K562 (cell line): ENCODE measurements around the gene KCNIP2. TPM values are rescaled to one million over a fixed set of nuclear protein-coding genes. Genes with fewer than 3 reads are reported as not detected.
A peak's percentile ranks its signal among the peaks of the same experiment; 100 is the strongest.

Experiments
- ARNT ChIP-seq, 2 experiments: fragments of 450-650 bp; IDR thresholded peaks; 2 replicates each; pipeline ENCODE4 v1.6.1; 2016; ENCODE audit warnings: mild to moderate bottlenecking in 1 of 2
- CEBPG ChIP-seq, 3 experiments: fragments of 200-800 bp in 1 of 3; sonication (Bioruptor generic) in 1 of 3; sonication (generic) in 1 of 3; formaldehyde crosslinking in 1 of 3; IDR thresholded peaks in 2 of 3; conservative IDR thresholded peaks in 1 of 3; 2 replicates each; pipeline versions ENCODE4 v1.6.1 to v1.8.0; 2016 to 2022; ENCODE audit warnings: missing compliant biosample characterization in 2 of 3, missing genetic modification characterization in 2 of 3, mild to moderate bottlenecking in 1 of 3, missing genetic modification reagents in 1 of 3
- EP400 ChIP-seq: fragments of 450-650 bp; IDR thresholded peaks from 2 replicates; pipeline ENCODE4 v1.6.1; 2017; ENCODE audit warnings: antibody characterized with exemption, mild to moderate bottlenecking, moderate library complexity
- ETV5 ChIP-seq: sonication (generic); formaldehyde crosslinking; IDR thresholded peaks from 2 replicates; pipeline ENCODE4 v1.4.0; 2020; ENCODE audit warnings: low read depth, mild to moderate bottlenecking, missing genetic modification reagents
- HMG20B ChIP-seq: fragments of 250-450 bp; sonication (Bioruptor Pico); IDR thresholded peaks from 2 replicates; pipeline ENCODE4 v1.5.0; 2021; ENCODE audit warnings: mild to moderate bottlenecking
- KDM5B ChIP-seq: fragments of 200-600 bp; sonication (generic); IDR thresholded peaks from 2 replicates; pipeline ENCODE4 v1.6.1; 2012; ENCODE audit warnings: low read depth, mild to moderate bottlenecking, moderate library complexity, low read length, control low read depth, inconsistent platforms; ENCODE audit not compliant: insufficient replicate concordance
- NKRF ChIP-seq: fragments of 450-650 bp; IDR thresholded peaks from 2 replicates; pipeline ENCODE4 v1.6.1; 2016; ENCODE audit warnings: borderline replicate concordance
- NR1H2 ChIP-seq: sonication (generic); formaldehyde crosslinking; IDR thresholded peaks from 2 replicates; pipeline ENCODE4 v1.4.0; 2020; ENCODE audit warnings: mild to moderate bottlenecking, missing genetic modification reagents
- NUFIP1 ChIP-seq: fragments of 450-650 bp; IDR thresholded peaks from 2 replicates; pipeline ENCODE4 v1.6.1; 2018; ENCODE audit not compliant: partially characterized antibody
- PRDM10 ChIP-seq: fragments of 450-650 bp; IDR thresholded peaks from 2 replicates; pipeline ENCODE4 v1.6.1; 2018; ENCODE audit not compliant: partially characterized antibody
- SIRT6 ChIP-seq: IDR thresholded peaks from one replicate; pipeline ENCODE4 v1.6.1; 2012; ENCODE audit warnings: low read depth, mild to moderate bottlenecking, control low read depth, inconsistent platforms, low read length, moderate library complexity
- TAF7 ChIP-seq: fragments of 450-650 bp; IDR thresholded peaks from 2 replicates; pipeline ENCODE4 v1.6.1; 2016; ENCODE audit warnings: missing genetic modification characterization, missing compliant biosample characterization
- YBX1 ChIP-seq: fragments of 450-650 bp; IDR thresholded peaks from 2 replicates; pipeline ENCODE4 v1.7.1; 2016; ENCODE audit warnings: mild to moderate bottlenecking
- ZBTB17 ChIP-seq: fragments of 450-650 bp; formaldehyde crosslinking; IDR thresholded peaks from 2 replicates; pipeline ENCODE4 v1.4.0; 2020; ENCODE audit warnings: mild to moderate bottlenecking
- ZBTB43 ChIP-seq: sonication (generic); formaldehyde crosslinking; IDR thresholded peaks from 2 replicates; pipeline ENCODE4 v1.8.0; 2023; ENCODE audit warnings: mild to moderate bottlenecking, missing genetic modification reagents
- ZSCAN32 ChIP-seq: fragments of 450-650 bp; formaldehyde crosslinking; IDR thresholded peaks from 2 replicates; pipeline ENCODE4 v1.4.0; 2020; ENCODE audit warnings: mild to moderate bottlenecking, moderate library complexity
- polyA plus RNA-seq, 8 experiments: library from polyadenylated mRNA; depleted of rRNA in 4 of 8; stranded (reverse) in 5 of 8; unstranded in 3 of 8; fragments of >200 nt; fragmentation: Nextera tagmentation in 2 of 8; fragmentation: Illumina TruSeq in 1 of 8; extraction: Ambion mirVana in 2 of 8; extraction: Trizol in 1 of 8; gene quantifications; 2 replicates each; pipeline versions ENCODE4 v1.2.1 to v1.2.3, GENCODE V29; 2011 to 2014; ENCODE audit warnings: inconsistent platforms in 1 of 8, missing spikeins in 1 of 8
- total RNA-seq, 7 experiments: library from RNA; depleted of rRNA in 6 of 7; stranded (reverse); fragments of >200 nt in 6 of 7; fragmentation: Illumina TruSeq in 2 of 7; extraction: Trizol in 2 of 7; gene quantifications; 2 replicates each; pipeline versions ENCODE4 v1.2.1 to v1.2.3, GENCODE V29; 2011 to 2021; ENCODE audit warnings: low replicate concordance in 1 of 7
- TF ChIP-seq, protein P1 (sequence below): sonication (generic); formaldehyde crosslinking; IDR thresholded peaks from 2 replicates; pipeline ENCODE4 v1.8.1; 2023; ENCODE audit warnings: mild to moderate bottlenecking, missing genetic modification reagents, moderate library complexity

KCNIP2 gene
- total and polyA plus RNA-seq, 9 of the 15 experiments (the other 6 are each of a cell fraction or from before 2014, with no cell fraction given) = 2.5 to 7.6 (median 4.1) TPM

- TF ChIP-seq ZBTB43 (CRISPR knock-in tag) = no peak
- no peak for TF ChIP-seq ARNT (IDR thresholded peaks at IDR 0.05)
- no peak for TF ChIP-seq NUFIP1
- TF ChIP-seq EP400 = peak; percentile 72; the same call in 1 of the 2 replicates
- peak; percentile 76; the same call in 1 of the 2 replicates for TF ChIP-seq NKRF
- no peak for TF ChIP-seq YBX1
- peak; percentile 44 for TF ChIP-seq ETV5
- no peak for TF ChIP-seq TAF7 (tag)
- TF ChIP-seq, protein P1, sequence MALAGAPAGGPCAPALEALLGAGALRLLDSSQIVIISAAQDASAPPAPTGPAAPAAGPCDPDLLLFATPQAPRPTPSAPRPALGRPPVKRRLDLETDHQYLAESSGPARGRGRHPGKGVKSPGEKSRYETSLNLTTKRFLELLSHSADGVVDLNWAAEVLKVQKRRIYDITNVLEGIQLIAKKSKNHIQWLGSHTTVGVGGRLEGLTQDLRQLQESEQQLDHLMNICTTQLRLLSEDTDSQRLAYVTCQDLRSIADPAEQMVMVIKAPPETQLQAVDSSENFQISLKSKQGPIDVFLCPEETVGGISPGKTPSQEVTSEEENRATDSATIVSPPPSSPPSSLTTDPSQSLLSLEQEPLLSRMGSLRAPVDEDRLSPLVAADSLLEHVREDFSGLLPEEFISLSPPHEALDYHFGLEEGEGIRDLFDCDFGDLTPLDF (CRISPR knock-in tag) = no peak
- TF ChIP-seq NR1H2 (CRISPR knock-in tag) = no peak
- TF ChIP-seq ZSCAN32 = no peak
- no peak for TF ChIP-seq SIRT6
- TF ChIP-seq PRDM10 = no peak
- TF ChIP-seq ZBTB17 (CRISPR knock-in tag) = no peak
- TF ChIP-seq HMG20B (CRISPR knock-in tag) = no peak
- no peak for TF ChIP-seq CEBPG (CRISPR knock-in tag; IDR thresholded peaks at IDR 0.05)
- no peak for TF ChIP-seq CEBPG (tag; conservative IDR thresholded peaks at IDR 0.05 in 1 of 2, IDR thresholded peaks at IDR 0.05 in 1 of 2)
- TF ChIP-seq KDM5B = peak; percentile 63
These were observed 60.5 kb downstream of the KCNIP2 start, which contains the start of gene NPM3 (continued) for GRCh38 chr10:101782811-101783735.
